ENCODE measurements around the gene TASP1.

The TASP1 gene

DNA sequence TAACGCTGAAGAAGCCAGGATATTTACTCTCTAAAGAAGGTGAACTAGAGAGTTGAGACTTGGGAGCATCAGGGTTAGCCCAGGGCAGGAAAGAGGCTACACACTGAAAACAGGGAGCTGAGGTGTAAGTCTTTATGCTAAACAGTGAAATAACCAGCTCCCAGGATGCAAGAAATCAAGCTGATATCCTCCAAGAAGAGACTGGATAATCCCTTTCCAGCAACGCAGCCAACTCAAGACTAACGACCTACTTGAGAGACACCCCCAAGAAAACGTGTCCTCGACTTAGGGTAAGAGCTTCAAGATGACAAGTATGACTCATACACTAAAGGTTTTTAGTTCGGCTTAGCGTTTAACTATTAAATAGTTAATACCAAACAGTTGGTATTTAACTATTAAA is 202.2 kb downstream of the TASP1 start:
- DNase-seq (ENCODE audit: low read depth) = no peak

DNA sequence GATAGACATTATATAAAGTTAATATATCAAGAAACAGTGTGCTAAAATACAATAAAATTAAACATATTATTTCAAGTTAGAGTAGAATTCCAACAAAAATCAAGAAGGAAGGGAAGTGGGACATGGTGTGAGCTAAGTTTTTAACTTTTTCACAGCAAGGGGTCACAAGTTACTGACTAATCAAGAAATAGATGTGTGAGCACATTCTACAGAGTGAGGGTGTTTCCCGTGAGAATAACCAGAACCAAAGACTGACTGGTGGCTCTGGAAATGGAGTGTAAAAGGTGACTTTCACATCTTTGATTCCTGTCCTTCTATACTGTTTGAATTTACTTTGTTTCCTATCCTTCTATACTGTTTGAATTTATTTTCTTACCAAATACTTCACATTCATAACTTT is 206.6 kb downstream of the TASP1 start:
- DNase-seq (ENCODE audit: low read depth) = no peak

DNA sequence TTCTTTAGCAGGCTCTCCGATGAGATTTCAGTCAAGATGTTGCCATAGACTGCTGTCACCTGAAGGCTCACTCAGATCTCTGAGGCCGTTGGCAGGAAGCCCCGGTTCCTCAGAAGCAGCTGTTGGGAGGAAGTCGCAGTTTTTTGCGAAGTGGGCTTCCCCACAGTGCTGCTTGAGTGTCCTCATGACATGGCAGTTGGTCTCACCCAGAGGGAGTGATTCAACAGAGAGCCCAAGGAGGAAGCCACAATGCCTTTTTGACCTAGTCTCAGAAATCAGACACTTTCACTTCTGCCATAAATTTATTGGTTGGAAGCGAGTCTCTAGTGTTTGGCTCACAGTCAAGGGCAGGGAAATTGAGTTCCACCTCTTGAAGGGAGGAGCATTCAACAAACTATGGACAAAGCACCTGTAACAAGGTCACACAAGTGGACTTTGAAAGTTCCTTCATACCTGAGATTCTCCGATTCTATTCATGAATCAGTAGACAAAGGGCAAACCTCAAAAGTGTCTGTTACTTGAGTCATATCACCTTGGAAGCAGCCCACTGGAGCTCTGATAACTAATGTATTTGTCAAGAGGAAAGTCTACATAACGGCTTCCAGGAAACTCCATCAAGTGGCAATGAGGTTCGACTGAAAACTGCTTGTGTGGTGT is 208.3 kb downstream of the TASP1 start:
- DNase-seq (ENCODE audit: low read depth) = no peak

DNA sequence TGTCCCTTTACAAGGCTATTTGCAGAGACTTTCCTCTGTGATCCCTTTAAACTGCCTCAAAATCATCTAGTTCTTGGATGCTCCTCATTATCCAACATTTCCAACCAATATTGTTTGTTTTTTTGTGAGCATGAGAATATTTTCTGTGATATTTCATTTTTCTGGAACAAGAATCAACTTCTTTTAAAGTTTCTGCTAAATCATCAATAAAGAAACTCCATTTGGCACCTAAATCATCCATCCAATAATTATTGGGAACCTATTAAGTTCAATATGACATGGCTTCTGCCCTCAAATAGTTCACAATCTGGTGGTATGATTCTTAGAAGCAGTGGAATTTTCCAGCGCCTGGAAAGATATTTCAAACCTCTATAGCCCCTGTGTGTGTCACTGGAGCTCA is 210.0 kb downstream of the TASP1 start:
- no peak for DNase-seq (ENCODE audit: low read depth)

DNA sequence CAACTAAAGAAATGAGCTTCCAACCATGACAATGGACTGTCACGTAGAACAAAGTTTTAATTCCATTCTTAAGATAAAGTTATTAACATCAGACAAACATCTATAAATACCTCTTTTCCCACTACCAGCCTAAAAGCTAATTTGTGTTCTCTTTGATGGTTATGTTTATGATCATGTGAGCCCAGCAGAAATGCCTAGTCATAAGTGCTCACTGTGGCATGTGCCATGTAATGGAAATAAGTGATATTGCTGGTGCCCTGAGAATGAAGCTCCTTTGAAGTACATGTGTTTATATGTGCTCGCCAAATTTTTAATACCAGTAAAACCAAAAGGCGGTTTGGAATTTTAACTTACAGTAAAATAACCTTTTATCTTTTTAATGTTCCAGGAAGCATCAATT is 211.9 kb downstream of the TASP1 start:
- no peak for DNase-seq (ENCODE audit: low read depth)

DNA sequence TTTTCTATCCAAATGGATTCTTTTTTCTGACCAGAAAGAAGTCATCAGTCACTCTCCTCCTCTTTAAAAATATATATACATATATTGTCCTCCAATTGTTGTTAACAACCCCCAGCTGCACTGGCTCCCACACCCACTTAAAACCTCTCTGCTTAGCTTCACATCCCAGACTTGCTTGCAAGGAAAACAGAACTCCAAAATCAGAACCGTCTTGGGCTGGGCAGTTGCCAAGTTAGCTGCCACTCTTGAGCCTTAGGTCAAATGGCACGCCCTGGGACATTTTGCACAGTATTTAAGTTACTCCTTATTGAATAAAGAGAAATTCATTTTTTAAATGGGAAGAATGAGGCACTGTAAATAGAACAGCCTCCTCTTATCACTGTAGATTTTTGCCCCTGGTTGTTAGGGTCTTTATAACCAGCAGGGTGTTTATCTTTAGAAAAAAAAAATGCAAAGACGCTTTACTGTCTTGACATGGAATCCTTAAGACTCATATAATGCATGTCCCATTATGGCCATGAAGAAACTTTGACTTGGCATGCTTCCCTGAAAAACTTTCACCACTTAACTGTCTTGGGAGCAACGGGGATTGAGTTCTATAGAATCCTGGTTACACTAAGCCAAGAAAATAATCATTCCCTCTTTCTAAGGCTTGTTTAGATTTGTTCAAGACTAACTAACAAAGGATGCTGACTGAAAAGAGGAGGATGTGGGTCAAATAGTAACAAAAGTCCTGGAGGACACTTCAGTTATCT is 213.2 kb downstream of the TASP1 start:
- DNase-seq (ENCODE audit: low read depth) = no peak

DNA sequence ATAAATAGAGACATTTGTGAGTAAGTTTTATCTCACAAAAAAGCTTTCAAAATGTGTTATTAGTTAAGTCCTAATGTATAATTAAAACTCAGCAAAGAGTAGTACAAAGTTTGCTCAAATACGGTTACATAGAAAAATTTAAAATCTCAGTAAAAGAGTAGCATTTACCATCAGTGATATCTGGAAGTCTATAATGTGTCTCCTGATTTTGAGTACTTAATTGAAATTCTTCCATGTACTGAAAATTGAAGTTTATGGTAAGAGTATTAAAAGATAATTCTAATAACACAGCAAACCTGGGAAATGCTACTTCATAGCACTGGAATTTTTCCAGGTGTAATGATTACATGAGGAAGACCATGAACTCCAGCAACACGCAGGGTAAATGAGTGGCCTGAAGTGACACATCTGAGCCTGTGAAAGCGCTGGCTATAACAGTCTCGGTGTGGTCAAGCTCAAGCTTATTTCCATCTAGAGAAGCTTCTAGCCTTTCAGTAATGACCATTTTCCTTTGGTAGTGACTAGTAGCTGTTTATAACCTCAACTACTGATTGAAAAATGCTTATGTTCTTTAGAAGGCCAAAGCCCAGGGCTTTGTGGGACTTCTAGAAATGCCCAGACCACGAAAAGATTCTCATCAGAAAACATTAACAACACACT is 214.4 kb downstream of the TASP1 start:
- no peak for DNase-seq (ENCODE audit: low read depth)

DNA sequence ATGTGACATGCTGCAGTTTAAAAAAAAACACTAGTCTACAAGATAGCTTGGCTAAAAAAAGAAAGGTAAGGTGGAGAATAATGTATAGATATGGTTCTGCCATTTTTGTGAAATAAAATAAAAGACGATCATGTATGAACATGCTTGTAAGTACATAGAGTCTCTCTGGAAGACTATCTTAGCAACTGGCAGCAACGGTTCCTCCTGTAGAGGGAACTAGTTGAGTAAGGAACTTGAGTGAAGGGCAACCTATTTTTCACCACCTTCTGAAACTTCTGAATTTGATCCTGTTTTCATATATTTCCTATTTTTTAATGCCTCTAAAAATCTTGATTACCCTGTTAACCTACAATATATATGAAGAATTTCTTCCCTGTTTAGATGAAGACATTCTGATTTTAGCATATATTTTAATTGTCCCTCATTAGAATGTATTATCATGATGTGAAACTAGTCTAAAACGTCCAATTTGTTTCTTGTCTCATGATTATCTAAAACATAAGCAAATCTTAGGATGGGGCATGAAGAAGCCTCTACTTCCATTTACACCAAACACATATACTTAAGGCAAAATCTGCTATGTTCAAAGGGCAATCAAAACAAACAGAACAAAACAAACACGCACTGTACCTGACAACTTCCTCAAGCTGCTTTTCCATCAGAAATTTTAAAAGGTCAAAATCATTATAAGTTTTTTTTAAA is 215.1 kb downstream of the TASP1 start:
- DNase-seq (ENCODE audit: low read depth) = no peak

DNA sequence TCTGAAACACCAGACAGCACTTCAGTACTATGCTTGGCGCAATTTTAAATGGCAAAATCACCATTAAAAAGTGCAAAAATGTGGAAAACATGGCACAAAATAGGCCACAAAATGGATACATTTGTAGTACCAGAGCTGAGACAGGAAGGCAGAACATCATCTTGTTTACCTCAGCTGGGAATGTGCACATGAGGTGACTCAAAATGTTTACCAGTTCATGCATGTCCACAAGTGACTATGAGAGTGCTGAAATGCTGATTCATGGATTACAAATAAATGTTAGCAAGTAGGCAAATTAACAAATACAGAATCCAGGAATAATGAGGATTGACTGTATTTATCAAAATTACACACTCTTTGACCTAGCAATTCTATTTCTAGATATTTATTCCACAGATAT is 216.1 kb downstream of the TASP1 start:
- no peak for DNase-seq (ENCODE audit: low read depth)

DNA sequence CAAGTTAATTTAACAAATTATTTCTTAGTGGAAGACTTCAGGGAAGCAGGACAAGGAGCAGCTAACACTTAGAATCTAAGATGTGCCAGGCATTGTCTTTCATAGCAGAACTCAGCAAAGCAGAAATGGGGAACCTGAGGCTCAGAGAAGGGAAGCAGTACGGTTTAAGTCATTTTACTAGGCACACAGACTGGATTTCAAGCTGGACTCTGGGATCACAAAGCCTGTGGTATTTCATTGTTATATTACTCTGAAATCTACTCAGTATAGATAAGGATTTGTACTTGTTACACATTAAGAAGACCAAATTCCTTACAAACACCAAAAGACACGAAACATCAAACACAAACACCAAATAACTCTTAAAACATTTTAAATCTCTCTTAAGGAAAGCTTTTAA is 218.1 kb downstream of the TASP1 start:
- no peak for DNase-seq (ENCODE audit: low read depth)

DNA sequence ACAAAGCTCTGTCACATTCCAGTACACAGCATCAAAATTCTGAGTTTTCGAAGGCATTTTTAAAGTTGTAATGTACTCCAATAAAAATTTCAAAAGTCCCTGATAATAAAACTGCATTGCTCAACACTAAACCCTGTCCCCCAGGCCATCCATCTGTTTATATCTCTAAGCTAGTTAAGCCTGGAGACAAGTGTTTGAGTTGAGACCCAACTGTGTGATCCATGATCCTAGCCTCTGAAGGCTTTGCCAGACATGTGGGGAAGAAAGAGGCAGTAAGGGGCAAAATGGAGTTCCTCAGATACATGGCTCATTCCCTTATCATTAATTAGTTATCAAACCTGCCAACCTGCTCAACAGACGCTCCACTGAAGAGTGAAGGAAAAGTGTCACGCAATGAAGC is 219.3 kb downstream of the TASP1 start:
- DNase-seq (ENCODE audit: low read depth) = no peak

DNA sequence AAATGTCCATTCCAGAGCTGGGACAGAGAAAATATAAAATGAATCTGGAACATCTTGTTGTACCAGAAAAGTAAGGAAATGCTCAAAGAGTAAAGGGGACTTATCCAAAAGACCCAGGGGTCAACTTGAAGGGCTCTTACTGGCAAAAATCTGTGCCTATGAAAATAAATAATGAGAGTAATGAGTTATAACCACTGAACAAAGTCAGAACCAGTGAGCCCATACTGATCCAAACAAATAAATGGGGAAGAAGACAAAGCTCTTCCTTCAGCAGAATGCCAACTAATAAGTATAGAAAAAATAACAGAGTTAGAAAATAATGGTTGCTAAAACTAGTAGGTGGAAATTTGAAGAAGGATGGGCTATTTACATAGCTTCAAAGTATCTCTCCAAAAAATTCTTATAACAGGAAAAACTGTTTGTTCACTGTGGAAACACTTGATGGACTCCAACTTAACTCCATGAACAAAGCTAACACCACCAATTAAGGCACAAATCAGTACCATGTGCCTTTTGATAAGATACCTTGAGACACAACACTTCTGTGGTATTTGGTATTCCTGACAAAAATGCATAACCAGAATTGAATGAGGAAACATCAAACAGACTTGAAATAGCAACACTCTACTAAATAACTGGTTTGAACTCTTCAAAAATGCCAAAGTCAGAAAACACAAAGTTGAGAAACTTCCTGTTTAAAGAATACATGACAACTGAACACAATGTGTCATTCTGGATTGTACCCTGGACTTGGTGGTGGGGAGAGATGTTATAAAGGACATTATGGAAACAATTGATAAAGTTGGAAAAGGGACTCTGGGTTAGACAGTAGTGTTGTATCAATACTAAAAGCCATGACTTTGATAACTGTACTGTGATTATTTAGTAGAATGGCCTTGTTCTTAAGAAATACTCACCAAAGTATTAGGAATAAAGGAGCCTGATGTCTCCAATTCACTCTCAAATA is 220.2 kb downstream of the TASP1 start:
- DNase-seq (ENCODE audit: low read depth) = no peak

DNA sequence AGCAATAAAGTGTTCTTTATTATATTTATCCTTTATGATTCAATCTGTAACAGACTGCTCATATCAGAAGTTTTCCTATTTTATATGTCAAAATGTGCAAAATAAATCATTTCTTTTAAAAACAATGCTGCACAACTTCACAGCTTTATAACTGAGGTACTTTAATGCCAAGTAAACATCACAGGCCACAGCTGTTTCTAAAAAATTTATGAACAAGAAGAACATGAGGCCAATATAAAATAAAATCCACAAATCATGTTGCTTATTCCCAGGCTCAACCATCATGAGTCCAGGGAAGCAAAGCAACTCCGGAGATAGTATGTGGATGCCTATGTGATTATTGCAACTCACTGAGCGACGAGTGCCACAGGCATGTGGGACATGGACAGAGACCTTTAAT is 222.2 kb downstream of the TASP1 start:
- DNase-seq (ENCODE audit: low read depth) = no peak

DNA sequence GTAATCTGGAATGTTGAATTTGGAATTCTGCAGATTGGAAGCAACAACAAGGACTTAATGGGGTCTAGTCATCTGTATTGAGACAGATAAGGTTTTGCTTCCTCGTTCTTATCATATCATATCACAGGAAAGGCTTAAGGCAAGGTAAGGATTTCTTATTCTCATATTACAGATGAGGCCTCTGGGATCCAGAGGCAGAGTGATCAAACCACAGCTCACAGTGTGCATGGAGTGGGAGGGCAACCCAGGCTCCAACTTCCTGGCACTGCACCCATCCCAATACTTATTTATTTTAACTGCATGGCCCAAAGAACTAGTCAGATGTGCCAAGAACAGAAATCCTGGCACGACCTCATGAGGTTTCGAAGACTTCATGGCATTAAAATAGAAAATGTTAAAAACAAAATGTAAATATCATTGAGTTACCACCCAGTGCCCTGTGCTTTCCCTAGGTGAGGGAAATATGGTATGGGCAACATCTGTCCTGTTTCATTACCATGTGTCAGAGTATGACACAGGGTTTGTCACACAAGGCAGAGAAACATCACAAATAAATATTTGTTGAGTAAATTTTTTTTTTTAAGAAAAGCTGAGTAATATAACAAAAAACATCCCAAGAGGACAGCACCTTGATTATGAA is 225.8 kb downstream of the TASP1 start:
- DNase-seq (ENCODE audit: low read depth) = no peak

DNA sequence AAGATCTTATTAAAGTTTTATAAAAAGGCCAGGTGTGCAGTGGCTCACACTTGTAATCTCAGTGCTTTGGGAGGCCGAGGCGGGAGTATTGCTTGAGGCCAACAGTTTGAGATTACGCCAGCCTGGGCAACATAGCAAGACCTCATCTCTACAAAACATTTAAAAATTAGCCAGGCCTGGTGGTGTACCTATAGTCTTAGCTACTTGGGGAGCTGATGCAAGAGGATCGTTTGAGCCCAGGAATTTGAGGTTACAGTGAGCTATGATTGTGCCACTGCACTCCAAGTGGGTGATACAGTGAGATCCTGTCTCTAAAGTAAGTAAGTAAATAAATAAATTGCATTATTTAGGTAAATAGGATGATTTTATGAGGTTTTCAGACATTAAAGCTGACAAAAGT is 234.4 kb downstream of the TASP1 start:
- DNase-seq (ENCODE audit: low read depth) = no peak

DNA sequence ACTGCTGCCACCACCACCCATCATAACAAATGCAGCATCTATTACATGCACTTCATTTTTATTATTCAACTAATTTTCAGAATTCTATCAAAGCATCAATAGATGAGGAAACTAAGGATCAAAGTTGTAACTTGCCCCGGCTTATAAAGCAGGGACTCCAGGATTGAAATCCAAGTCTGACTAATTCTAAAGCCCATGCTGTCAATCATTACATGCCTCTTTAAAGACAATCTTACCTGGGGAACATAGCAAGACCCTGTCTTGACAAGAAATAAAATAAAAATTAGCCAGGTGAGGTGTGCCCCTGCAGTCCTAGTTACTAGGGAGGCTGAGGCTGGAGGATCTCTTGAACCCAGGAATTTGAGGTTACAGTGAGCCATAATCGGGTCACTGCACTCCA is 235.3 kb downstream of the TASP1 start:
- DNase-seq (ENCODE audit: low read depth) = no peak

DNA sequence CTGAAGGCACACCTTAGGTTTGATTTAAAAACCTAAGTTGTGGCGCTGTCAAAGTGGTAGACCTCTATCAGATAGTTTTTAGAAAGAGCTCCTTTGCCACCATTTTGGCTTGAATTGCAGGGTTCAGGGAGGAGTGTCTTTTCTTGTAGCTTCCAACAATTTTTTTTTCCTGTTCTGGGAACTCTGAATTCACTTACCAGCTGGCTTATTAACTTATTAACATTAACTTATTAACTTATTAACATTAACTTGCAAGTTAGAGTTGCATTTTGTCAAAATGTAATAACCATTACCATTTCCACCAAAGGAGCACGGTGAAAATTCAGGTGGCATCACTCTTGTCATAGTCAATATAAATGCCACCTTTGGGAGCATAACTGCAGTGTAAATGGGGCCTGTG is 235.7 kb downstream of the TASP1 start:
- DNase-seq (ENCODE audit: low read depth) = no peak

DNA sequence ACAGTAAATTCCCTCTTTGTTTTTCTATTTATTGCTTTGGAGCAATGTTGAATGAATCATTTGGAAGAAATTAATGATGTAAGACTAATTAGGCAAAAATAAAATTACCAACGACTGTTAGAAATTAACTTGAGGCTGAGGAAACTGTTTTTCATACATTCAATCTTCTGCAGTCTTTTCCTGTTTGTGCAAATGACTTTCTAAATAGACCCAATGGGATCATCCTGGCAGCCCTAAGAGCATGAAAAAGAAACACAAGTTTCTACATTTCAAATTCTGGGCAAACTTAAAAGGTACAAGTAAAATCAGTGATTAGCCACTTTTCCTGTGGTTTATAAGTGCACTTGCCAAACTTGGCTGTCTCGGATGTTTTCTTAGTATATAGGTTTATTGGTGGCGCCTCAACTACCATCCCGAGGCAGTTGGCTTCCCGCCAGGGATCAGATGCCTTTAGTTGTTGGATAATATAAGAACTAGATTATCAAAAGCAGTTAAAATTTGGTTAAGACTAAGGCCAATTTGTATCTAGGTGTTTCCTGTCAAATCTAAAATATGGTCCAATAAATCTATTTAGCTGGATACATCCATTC is 236.5 kb downstream of the TASP1 start:
- no peak for DNase-seq (ENCODE audit: low read depth)

DNA sequence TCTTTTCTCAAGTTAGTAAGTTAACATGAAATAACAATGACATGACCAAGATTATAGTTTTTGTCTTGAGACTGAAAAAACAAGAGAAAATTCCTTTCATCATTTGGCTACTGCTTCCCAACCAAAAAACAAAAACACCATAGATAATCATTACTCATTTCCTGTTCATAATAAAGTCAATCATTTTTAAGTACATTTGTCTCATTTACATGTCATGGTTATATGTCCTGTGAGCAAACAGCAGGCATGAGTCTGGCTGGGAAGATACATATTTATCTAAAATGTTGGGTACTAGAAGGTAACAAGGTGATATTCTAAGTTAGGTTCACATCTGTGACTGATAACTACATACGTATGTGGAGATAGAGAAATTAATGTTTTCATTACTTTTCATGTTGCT is 237.1 kb downstream of the TASP1 start:
- no peak for DNase-seq (ENCODE audit: low read depth)

DNA sequence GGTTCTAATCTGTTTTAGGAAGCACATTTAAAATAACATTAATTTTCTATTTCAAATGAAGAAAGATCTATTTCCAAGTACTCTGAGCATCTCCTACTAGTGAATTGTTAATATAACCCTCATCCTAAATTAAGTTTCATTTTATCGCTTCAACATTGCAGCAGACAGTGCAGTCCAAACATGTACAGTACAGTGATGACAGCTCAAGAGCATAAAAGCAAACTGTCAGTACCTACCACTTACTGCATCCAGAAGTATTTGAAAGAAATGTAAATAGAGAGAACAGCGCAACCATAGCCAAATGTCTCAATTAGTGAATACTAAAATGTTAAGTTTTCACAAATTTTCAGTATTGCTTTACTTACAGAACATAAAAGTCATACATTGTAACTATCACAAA is 238.3 kb downstream of the TASP1 start:
- DNase-seq (ENCODE audit: low read depth) = no peak

DNA sequence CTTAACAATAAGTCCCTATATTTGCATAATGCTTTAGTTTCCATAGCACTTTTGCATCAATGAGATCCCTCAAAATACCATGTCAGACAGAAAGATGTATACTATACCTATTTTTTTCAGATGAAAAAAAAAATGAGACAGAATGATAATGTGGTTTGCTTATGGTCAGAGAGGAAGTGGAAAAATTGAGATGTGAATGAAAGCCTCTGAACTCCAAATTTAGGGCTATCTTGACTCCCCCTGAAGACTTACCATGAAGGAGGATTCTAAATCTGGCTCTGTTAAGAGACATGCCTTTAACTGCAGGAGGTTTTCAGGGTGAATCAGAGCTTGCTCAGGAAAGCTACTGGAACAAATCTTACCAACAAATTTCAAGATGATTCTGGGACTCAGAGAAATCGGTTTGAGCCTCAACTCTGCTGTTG is 241.4 kb downstream of the TASP1 start:
- DNase-seq (ENCODE audit: low read depth) = no peak

Measured in stimulated activated CD4-positive, alpha-beta T cell treated with anti-CD3 and anti-CD28 coated beads, Interleukin-2, amount 100 ng/mL, for 4 hours (primary cell).